RCC 7860 (cell line): ENCODE measurements around the gene GOLGA7B.

Experiments
- DNase-seq: peaks from one replicate; pipeline ENCODE4 v3.0.0-alpha.2; 2015; ENCODE audit warnings: low spot score
- FAIRE-seq: peaks from 2 replicates; lab custom pipeline; 2012; peaks lifted over from hg19 to GRCh38; lab: Jason Lieb, UNC

GOLGA7B gene

GRCh38 chr10:97849687-97850402 lies at the start of gene GOLGA7B:
Gene GOLGA7B (plus strand): TSS chr10:97849843. CDS start chr10:97850304, 461 bp downstream.
- DNase-seq (no peak), FAIRE-seq (no peak)

- DNase-seq (no peak), FAIRE-seq (no peak)
These were observed 49.2 kb upstream of the GOLGA7B start for GRCh38 chr10:97800474-97800873.

- DNase-seq (no peak), FAIRE-seq (no peak)
These were observed 48.2 kb upstream of the GOLGA7B start for GRCh38 chr10:97801422-97801821.

- FAIRE-seq (no peak), DNase-seq (no peak)
These were observed 44.4 kb upstream of the GOLGA7B start for GRCh38 chr10:97805096-97805884.

GRCh38 chr10:97805949-97806348 lies 43.7 kb upstream of the GOLGA7B start:
- no peak for DNase-seq
- FAIRE-seq: no peak

- FAIRE-seq (no peak), DNase-seq (peak; percentile 50)
These were observed 39.2 kb upstream of the GOLGA7B start for GRCh38 chr10:97810446-97810845.

- DNase-seq: no peak
- FAIRE-seq: no peak
These were observed 37.7 kb upstream of the GOLGA7B start for GRCh38 chr10:97811958-97812357.

GRCh38 chr10:97812696-97813095 lies 36.9 kb upstream of the GOLGA7B start:
- FAIRE-seq (no peak), DNase-seq (no peak)

- DNase-seq (no peak), FAIRE-seq (no peak)
These were observed 36.3 kb upstream of the GOLGA7B start for GRCh38 chr10:97813311-97813710.

GRCh38 chr10:97814996-97815395 lies 34.6 kb upstream of the GOLGA7B start:
- DNase-seq (no peak), FAIRE-seq (no peak)

- DNase-seq (no peak), FAIRE-seq (no peak)
These were observed 33.0 kb upstream of the GOLGA7B start for GRCh38 chr10:97816609-97817008.

GRCh38 chr10:97818572-97818971 lies 31.1 kb upstream of the GOLGA7B start:
- DNase-seq: no peak
- FAIRE-seq: no peak

GRCh38 chr10:97820096-97820704 lies 29.4 kb upstream of the GOLGA7B start:
- no peak for FAIRE-seq
- no peak for DNase-seq

GRCh38 chr10:97821308-97822038 lies 28.2 kb upstream of the GOLGA7B start:
- DNase-seq: no peak
- no peak for FAIRE-seq

GRCh38 chr10:97822261-97822687 lies 27.4 kb upstream of the GOLGA7B start:
- DNase-seq (peak; percentile 60), FAIRE-seq (no peak)

GRCh38 chr10:97823734-97824133 lies 25.9 kb upstream of the GOLGA7B start:
- DNase-seq: no peak
- FAIRE-seq: no peak

GRCh38 chr10:97825020-97825760 lies 24.5 kb upstream of the GOLGA7B start:
- DNase-seq: no peak
- FAIRE-seq: no peak

GRCh38 chr10:97826892-97827291 lies 22.8 kb upstream of the GOLGA7B start:
- FAIRE-seq (no peak), DNase-seq (no peak)

GRCh38 chr10:97827702-97828291 lies 21.8 kb upstream of the GOLGA7B start:
- no peak for FAIRE-seq
- no peak for DNase-seq

GRCh38 chr10:97828721-97829120 lies 20.9 kb upstream of the GOLGA7B start:
- no peak for DNase-seq
- FAIRE-seq: no peak
